GM12874 (cell line): ENCODE measurements around the gene CAMTA1.

Source experiments
- CTCF ChIP-seq: IDR thresholded peaks from 2 replicates; pipeline ENCODE4 v1.5.1; 2011; ENCODE audit warnings: low read depth, mild to moderate bottlenecking, control low read depth, low read length, moderate library complexity; ENCODE audit not compliant: insufficient read depth

Gene CAMTA1

DNA sequence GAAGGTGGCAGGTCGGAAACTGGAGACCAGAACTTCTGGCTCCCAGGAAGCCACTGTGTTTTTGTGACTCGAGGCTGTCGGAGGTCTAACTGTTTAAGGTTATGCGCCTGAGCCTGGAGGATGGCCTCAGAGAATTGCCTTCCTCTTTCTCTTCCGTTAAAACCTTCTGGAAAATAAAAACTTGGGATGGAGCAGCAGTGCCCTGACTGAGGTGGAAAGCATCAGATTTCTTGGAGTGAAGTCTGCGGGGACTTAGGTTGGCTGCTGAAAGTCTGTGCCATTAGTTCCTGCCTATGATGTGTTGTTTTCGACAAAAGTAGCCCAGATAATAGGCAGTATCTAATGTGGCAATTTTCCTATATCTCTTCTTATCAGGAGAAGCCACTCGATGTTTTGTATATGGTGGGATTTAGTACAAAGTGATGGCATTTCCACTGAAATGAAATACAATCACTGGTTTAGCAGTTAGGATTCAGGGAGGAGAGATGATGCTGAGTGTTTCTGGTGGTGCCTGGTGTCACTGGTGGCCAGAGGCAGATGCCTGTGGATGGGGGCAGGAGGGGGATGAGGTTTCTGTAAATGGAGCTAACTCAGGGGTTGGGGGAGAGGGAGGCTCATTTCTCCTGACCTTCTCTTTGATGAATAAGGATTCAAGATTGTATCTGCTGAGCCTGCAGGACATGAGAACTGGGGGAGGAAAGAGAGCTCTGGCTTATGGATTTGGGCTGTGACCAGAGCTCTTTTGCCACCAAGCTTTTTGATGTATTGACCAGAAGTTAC lies 150.8 kb downstream of the CAMTA1 start:
- no peak for TF ChIP-seq CTCF

DNA sequence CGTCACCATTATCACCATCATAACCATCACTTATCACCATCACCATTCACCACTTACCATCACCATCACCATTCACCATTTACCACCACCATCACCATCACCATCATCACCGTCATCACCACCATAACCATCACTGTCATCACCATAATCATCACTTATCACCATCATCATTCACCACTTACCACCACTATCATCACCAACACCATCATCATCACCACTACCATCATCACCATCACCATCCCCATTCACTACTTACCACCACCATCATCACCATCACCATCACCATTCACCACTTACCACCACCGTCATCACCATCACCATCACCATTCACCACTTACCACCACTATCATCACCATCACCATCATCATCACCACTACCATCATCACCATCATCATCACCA lies 151.8 kb downstream of the CAMTA1 start:
- TF ChIP-seq CTCF = no peak

- TF ChIP-seq CTCF = no peak
Measured at GRCh38 chr1:6939363-6939762, 154.1 kb downstream of the CAMTA1 start.

DNA sequence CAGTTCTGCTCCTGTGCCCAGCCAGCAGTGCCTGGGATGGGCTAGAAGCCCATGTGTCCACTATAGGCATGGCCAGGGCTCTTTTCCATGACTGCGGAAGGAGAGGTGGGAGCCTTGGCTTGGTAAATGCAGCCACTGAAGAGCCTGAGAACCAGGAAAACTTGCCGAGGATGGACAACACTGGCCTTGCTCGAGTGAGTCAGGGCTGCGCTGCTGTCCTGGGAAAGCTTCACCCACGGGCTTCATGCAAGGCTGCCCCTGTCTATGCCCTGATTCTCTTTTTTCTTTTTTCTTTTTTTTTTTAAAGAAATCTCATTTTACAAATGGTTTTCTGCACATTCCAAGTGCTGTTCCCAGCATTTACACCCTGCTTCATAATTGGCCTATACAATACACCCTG lies 156.5 kb downstream of the CAMTA1 start:
- TF ChIP-seq CTCF = no peak

DNA sequence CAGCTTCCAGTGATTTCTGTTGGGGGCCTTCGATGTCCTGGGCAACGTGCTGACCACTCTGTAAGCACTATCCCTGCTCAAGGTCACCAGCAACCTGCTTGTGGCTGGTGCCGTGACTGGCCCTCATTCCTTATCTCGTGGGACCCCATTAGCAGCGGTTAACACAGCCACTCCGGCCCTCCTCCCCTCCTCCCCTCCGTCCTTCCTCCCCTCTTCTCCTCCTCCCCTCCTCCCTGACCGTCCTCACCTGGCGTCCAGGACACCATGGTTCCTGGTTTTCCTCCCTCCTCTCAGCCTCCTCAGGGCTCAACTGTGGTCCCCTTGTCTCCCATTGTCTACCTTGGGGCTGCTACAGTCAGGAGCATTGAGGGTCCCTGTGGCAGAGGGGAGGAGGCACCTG lies 157.7 kb downstream of the CAMTA1 start:
- TF ChIP-seq CTCF = no peak

GRCh38 chr1:6944434-6944833 lies 159.2 kb downstream of the CAMTA1 start:
- TF ChIP-seq CTCF = no peak

DNA sequence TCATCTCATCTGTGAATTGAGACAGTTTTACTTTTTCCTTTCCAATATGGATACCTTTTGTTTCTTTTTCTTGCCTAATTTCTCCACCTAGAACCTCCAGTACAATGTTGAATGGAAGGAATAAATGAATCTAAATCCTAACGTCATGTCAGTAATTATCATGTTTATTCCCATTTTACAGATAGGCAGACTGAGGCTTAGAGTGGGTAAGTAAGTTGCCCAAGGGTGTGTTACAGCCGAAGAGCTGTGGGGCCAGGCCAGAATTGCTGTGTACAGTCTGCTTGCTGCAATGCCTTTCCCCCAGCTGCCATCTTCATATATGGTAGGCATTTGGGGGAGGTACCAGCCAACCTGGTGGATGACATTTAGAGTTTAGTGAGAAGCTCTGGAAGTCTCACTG lies 162.7 kb downstream of the CAMTA1 start:
- TF ChIP-seq CTCF = no peak

DNA sequence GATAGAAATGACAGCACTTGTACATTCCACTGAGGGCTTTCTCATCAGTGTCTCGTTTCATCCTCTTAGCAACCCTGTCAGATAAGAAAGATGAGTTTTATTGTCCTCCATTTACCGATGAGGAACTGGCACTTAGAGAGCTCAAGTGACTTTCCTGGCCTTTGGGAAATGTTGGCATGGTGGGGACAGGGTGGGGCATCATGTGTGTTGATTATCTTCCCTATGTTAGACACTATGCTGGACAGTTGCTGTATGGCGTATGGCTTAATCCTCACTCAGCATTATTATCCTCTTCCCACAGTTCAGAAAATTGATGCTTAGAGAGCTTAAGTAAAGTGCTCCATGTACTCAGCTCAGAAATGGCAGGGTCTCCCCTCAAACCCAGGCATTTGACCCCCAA lies 163.2 kb downstream of the CAMTA1 start:
- TF ChIP-seq CTCF = no peak
